HCT116 (cell line): ENCODE data around the gene DDX39A. TPM values are rescaled to one million over a fixed set of nuclear protein-coding genes. Genes with fewer than 3 reads are reported as not detected.

Experiments
- ATAC-seq: fragments of 200-7000 bp; cut with Tn5 transposase; 2 replicates; pipeline ENCODE4 v1.9.1; 2020; ENCODE audit warnings: mild to moderate bottlenecking, moderate library complexity
- BruUV-seq: library from RNA; stranded (reverse); fragments of 400-500 nt; replicated peaks from 2 replicates; lab custom pipeline; 2021; lab: Mats Ljungman, UMichigan
- CTCF ChIA-PET: fragments of 300-600 bp; sonication (Branson Sonifier 250); formaldehyde crosslinking; loops from one replicate; lab custom pipeline; 2021; ENCODE audit warnings: antibody characterized with exemption; lab: Charles Lee
- POLR2A ChIA-PET: fragments of 300-600, 350-600 bp; sonication (Branson Sonifier 250); formaldehyde crosslinking; loops from one replicate; lab custom pipeline; 2021; ENCODE audit warnings: antibody characterized with exemption; lab: Charles Lee
- RAD21 ChIA-PET, 2 experiments: fragments of 300-600 bp; sonication (Branson Sonifier 250); formaldehyde crosslinking; loops; one replicate each; lab custom pipeline; 2023; ENCODE audit warnings: low total read pairs in 2 of 2; ENCODE audit not compliant: uncharacterized antibody in 2 of 2, unreplicated experiment in 2 of 2, low non-redundant PET in 1 of 2; lab: Charles Lee
- DNase-seq: peaks from one replicate; pipeline ENCODE4 v3.0.0-alpha.2; 2010; ENCODE audit warnings: low read depth, low spot score
- H2AFZ ChIP-seq: fragments of 200-600 bp; shearing (Covaris generic), sonication (generic); 2 replicates; pipeline ENCODE4 v1.6.1; 2017; ENCODE audit warnings: low read depth, mixed run types, mixed read lengths, antibody characterized with exemption, low read length; ENCODE audit not compliant: poor library complexity, severe bottlenecking
- H3K27ac ChIP-seq: 2 replicates; pipeline ENCODE4 v1.5.1; 2012; ENCODE audit warnings: low read depth, low read length
- H3K27me3 ChIP-seq: fragments of 200-600 bp; sonication (generic); 2 replicates; pipeline ENCODE4 v1.6.1; 2016; ENCODE audit warnings: mixed run types, low read length, mixed read lengths; ENCODE audit not compliant: insufficient read depth
- H3K36me3 ChIP-seq, 2 experiments: fragments of 200-500 bp in 1 of 2; fragments of 200-600 bp in 1 of 2; sonication (Bioruptor generic) in 1 of 2; sonication (generic) in 1 of 2; 2 replicates each; pipeline versions ENCODE4 v1.5.1 to v1.6.1; 2014 to 2016; ENCODE audit warnings: low read length in 2 of 2, inconsistent platforms in 1 of 2, mixed read lengths in 1 of 2, mixed run types in 1 of 2; ENCODE audit not compliant: insufficient read depth in 2 of 2, control insufficient read depth in 1 of 2
- H3K4me1 ChIP-seq, 2 experiments: fragments of 200-600 bp in 1 of 2; sonication (generic) in 1 of 2; 2 replicates each; pipeline versions ENCODE4 v1.5.1 to v1.6.1; 2012 to 2017; ENCODE audit warnings: low read length in 2 of 2, inconsistent platforms in 1 of 2, mild to moderate bottlenecking in 1 of 2, mixed read lengths in 1 of 2, mixed run types in 1 of 2, moderate library complexity in 1 of 2; ENCODE audit not compliant: insufficient read depth in 2 of 2, control insufficient read depth in 1 of 2
- H3K4me2 ChIP-seq: fragments of 200-600 bp; sonication (generic); 2 replicates; pipeline ENCODE4 v1.6.1; 2017; ENCODE audit warnings: mixed run types, low read length, mixed read lengths
- H3K4me3 ChIP-seq, 2 experiments: fragments of 200-600 bp in 1 of 2; sonication (generic) in 1 of 2; replicated peaks in 1 of 2; 2 replicates each; pipeline ENCODE4 v1.5.1; 2011 to 2016; ENCODE audit warnings: low read length in 2 of 2, control low read depth in 1 of 2, low read depth in 1 of 2, mild to moderate bottlenecking in 1 of 2, mixed read lengths in 1 of 2, mixed run types in 1 of 2
- H3K79me2 ChIP-seq: fragments of 200-600 bp; sonication (generic); 2 replicates; pipeline ENCODE4 v1.6.1; 2017; ENCODE audit warnings: mild to moderate bottlenecking, mixed run types, low read length, moderate library complexity, mixed read lengths; ENCODE audit not compliant: insufficient read depth
- H3K9ac ChIP-seq: fragments of 200-600 bp; sonication (generic); 2 replicates; pipeline ENCODE4 v1.6.1; 2016; ENCODE audit warnings: low read length, mixed read lengths
- H3K9me2 ChIP-seq: fragments of 200-600 bp; sonication (generic), shearing (Covaris generic); 2 replicates; pipeline ENCODE4 v1.6.1; 2017; ENCODE audit warnings: mixed run types, mild to moderate bottlenecking, moderate library complexity; ENCODE audit not compliant: insufficient read depth
- H3K9me3 ChIP-seq, 2 experiments: fragments of 200-500 bp in 1 of 2; fragments of 200-600 bp in 1 of 2; sonication (Bioruptor generic) in 1 of 2; sonication (generic) in 1 of 2; 2 replicates each; pipeline ENCODE4 v1.6.1; 2014 to 2017; ENCODE audit warnings: low read length in 2 of 2, mixed read lengths in 2 of 2, inconsistent platforms in 1 of 2, low read depth in 1 of 2, mild to moderate bottlenecking in 1 of 2, mixed run types in 1 of 2, moderate library complexity in 1 of 2; ENCODE audit not compliant: control insufficient read depth in 1 of 2, insufficient read depth in 1 of 2
- H4K20me1 ChIP-seq: fragments of 200-600 bp; sonication (generic), shearing (Covaris generic); 2 replicates; pipeline ENCODE4 v1.6.1; 2017; ENCODE audit warnings: mixed run types, mild to moderate bottlenecking, moderate library complexity; ENCODE audit not compliant: insufficient read depth
- EZH2 ChIP-seq: fragments of 200-600 bp; sonication (generic); IDR thresholded peaks from 2 replicates; pipeline ENCODE4 v1.6.1; 2017; ENCODE audit warnings: antibody characterized with exemption, mixed run types
- FOSL1 ChIP-seq: IDR thresholded peaks from 2 replicates; pipeline ENCODE4 v1.6.1; 2012; ENCODE audit warnings: low read depth
- JUND ChIP-seq: IDR thresholded peaks from 2 replicates; pipeline ENCODE4 v1.6.1; 2012
- POLR2A ChIP-seq: IDR thresholded peaks from 2 replicates; pipeline ENCODE4 v1.7.0; 2011; ENCODE audit warnings: borderline replicate concordance; ENCODE audit not compliant: insufficient read depth, insufficient read length; ENCODE audit errors: extremely low read depth
- POLR2AphosphoS5 ChIP-seq: IDR thresholded peaks from 2 replicates; pipeline ENCODE4 v1.6.1; 2011; ENCODE audit warnings: mild to moderate bottlenecking, low read depth, low read length, moderate library complexity
- RAD21 ChIP-seq: IDR thresholded peaks from 2 replicates; pipeline ENCODE4 v1.6.1; 2012; ENCODE audit warnings: low read depth, mild to moderate bottlenecking
- REST ChIP-seq: IDR thresholded peaks from 2 replicates; pipeline ENCODE4 v1.6.1; 2012; ENCODE audit warnings: low read depth
- SIN3A ChIP-seq: IDR thresholded peaks from 2 replicates; pipeline ENCODE4 v1.6.1; 2012; ENCODE audit warnings: low read depth
- SP1 ChIP-seq: IDR thresholded peaks from 2 replicates; pipeline ENCODE4 v1.6.1; 2012; ENCODE audit warnings: low read depth
- YY1 ChIP-seq: IDR thresholded peaks from 2 replicates; pipeline ENCODE4 v1.6.1; 2011; ENCODE audit warnings: low read length, low read depth, moderate library complexity, mild to moderate bottlenecking; ENCODE audit not compliant: insufficient replicate concordance; ENCODE audit errors: extremely low read depth
- ZFX ChIP-seq: fragments of 450-650 bp; IDR thresholded peaks from 2 replicates; pipeline ENCODE4 v1.6.1; 2017
- ZNF274 ChIP-seq: fragments of 200-500 bp; sonication (Bioruptor generic); IDR thresholded peaks from 2 replicates; pipeline ENCODE4 v1.6.1; 2014; ENCODE audit warnings: mild to moderate bottlenecking, low read depth, low read length, inconsistent platforms
- intact Hi-C: fragments of 100-400 bp; cut with micrococcal nuclease; formaldehyde crosslinking; loops from 2 replicates; pipeline ENCODE4 v1.10.0; 2022
- total RNA-seq: library from RNA; stranded (reverse); gene quantifications from one replicate; pipeline ENCODE4 v1.2.1, GENCODE V29; 2021; ENCODE audit not compliant: unreplicated experiment
- TF ChIP-seq, protein P1 (sequence below): IDR thresholded peaks from 2 replicates; pipeline ENCODE4 v1.6.1; 2012

The DDX39A gene
- total RNA-seq, 1 experiment from 2014 or later: 152 TPM

DNA sequence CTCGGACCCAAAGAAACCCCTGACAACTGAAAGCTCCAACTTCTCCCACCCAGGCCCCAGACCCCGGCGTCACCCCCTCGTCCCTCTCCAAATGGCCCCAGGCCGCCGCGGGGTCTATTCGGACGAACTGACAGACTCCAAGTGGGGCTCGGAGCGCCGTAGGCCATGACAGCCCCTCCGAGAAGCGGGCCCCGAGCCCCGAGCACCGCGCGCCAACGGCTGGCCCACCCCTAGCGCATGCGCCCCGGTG lies 360 bp downstream of the DDX39A start:
- Histone ChIP-seq H3K79me2 (peaks cover 51% of the 10 kb centered on the region), H3K4me2 (peak overlapping the region; percentile 74), H3K4me3 (peak overlapping the region; percentile 69 to 99), H4K20me1 (peaks cover 18% of the 10 kb centered on the region; the same call in 1 of the 2 replicates), H3K9ac (peak overlapping the region; percentile 99), H3K36me3 (peaks cover 0 to 7% of the 10 kb centered on the region in 2 experiments; a peak in 2 of 4 replicates), H3K9me2 (no peaks in the 10 kb centered on the region), H3K9me3 (no peaks in the 10 kb centered on the region), H3K27me3 (no peaks in the 10 kb centered on the region), H3K4me1 (peaks cover 12 to 31% of the 10 kb centered on the region in 2 experiments), H3K27ac (peak overlapping the region; percentile 81), H2AFZ (no peak overlapping the region)
- TF ChIP-seq JUND (no peak), ZFX (peak; percentile 50; the same call in 1 of the 2 replicates), YY1 (no peak), POLR2A (no peak), POLR2AphosphoS5 (peak; percentile 39; the same call in 1 of the 2 replicates), SP1 (no peak), SIN3A (peak; percentile 3; the same call in 1 of the 2 replicates)
- ChIA-PET RAD21 (no interaction called here), POLR2A (no interaction called here), CTCF (interaction anchor here (1.0 kb wide), 1 partner anchor 13 kb away, joined by 3 read pairs; no protein-coding TSS in a partner anchor)
- DNase-seq (no peak), ATAC-seq (peak; percentile 76)
- intact Hi-C loops: no loop called here
- BruUV-seq: TSS peak; percentile 64

GRCh38 chr19:14416817-14417231 lies 2.3 kb downstream of the DDX39A start:
- RAD21 ChIA-PET: no interaction called here
- Histone ChIP-seq H3K4me1 (peaks cover 12 to 29% of the 10 kb centered on the region in 2 experiments), H3K4me3 (peak overlapping the region; percentile 8 to 69; a peak in 1 of 4 replicates), H3K9ac (0 out of 2 replicates have a peak overlapping the region, but pooled peaks have one; percentile 5), H4K20me1 (peaks cover 21% of the 10 kb centered on the region; the same call in 1 of the 2 replicates), H3K27ac (peak overlapping the region; percentile 38; the same call in 1 of the 2 replicates), H3K36me3 (peaks cover 12 to 15% of the 10 kb centered on the region in 2 experiments), H3K4me2 (peak overlapping the region; percentile 74), H2AFZ (no peak overlapping the region), H3K27me3 (no peaks in the 10 kb centered on the region), H3K79me2 (peaks cover 71% of the 10 kb centered on the region), H3K9me3 (no peaks in the 10 kb centered on the region), H3K9me2 (no peaks in the 10 kb centered on the region)
- ATAC-seq (no peak), DNase-seq (no peak)
- BruUV-seq: no TSS peak
- CTCF ChIA-PET: no interaction called here
- intact Hi-C loops: no loop called here
- TF ChIP-seq, protein P1, sequence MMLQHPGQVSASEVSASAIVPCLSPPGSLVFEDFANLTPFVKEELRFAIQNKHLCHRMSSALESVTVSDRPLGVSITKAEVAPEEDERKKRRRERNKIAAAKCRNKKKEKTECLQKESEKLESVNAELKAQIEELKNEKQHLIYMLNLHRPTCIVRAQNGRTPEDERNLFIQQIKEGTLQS: no peak
- TF ChIP-seq RAD21 (no peak), EZH2 (no peak), JUND (no peak), ZNF274 (no peak), FOSL1 (no peak), YY1 (no peak), ZFX (no peak), REST (no peak)
- POLR2A ChIA-PET: no interaction called here
